HFF-Myc (cell line): ENCODE measurements around the gene ZNF22.

Experiments
- DNase-seq: peaks from one replicate; pipeline ENCODE4 v3.0.0-alpha.2; 2011; ENCODE audit warnings: low read depth; ENCODE audit errors: extremely low read depth
- H3K4me3 ChIP-seq: replicated peaks from 2 replicates; pipeline ENCODE4 v1.5.1; 2011; ENCODE audit warnings: low read depth, mild to moderate bottlenecking, control low read depth, low read length
- TF ChIP-seq, protein P1 (sequence below): IDR thresholded peaks from 2 replicates; pipeline ENCODE4 v1.5.1; 2012; ENCODE audit warnings: mild to moderate bottlenecking, low read depth, low read length, control low read depth; ENCODE audit errors: missing control alignments

Gene ZNF22

GRCh38 chr10:44969854-44970253 lies 30.9 kb upstream of the ZNF22 start:
- TF ChIP-seq, protein P1, sequence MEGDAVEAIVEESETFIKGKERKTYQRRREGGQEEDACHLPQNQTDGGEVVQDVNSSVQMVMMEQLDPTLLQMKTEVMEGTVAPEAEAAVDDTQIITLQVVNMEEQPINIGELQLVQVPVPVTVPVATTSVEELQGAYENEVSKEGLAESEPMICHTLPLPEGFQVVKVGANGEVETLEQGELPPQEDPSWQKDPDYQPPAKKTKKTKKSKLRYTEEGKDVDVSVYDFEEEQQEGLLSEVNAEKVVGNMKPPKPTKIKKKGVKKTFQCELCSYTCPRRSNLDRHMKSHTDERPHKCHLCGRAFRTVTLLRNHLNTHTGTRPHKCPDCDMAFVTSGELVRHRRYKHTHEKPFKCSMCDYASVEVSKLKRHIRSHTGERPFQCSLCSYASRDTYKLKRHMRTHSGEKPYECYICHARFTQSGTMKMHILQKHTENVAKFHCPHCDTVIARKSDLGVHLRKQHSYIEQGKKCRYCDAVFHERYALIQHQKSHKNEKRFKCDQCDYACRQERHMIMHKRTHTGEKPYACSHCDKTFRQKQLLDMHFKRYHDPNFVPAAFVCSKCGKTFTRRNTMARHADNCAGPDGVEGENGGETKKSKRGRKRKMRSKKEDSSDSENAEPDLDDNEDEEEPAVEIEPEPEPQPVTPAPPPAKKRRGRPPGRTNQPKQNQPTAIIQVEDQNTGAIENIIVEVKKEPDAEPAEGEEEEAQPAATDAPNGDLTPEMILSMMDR, result no peak
- no peak for DNase-seq
- no peak overlapping the region for H3K4me3 ChIP-seq

GRCh38 chr10:44970812-44971395 lies 29.8 kb upstream of the ZNF22 start:
- no peak overlapping the region for H3K4me3 ChIP-seq
- TF ChIP-seq, protein P1, result no peak
- no peak for DNase-seq

GRCh38 chr10:44971434-44971833 lies 29.3 kb upstream of the ZNF22 start:
- TF ChIP-seq, protein P1, result no peak
- no peak overlapping the region for H3K4me3 ChIP-seq
- no peak for DNase-seq

DNA sequence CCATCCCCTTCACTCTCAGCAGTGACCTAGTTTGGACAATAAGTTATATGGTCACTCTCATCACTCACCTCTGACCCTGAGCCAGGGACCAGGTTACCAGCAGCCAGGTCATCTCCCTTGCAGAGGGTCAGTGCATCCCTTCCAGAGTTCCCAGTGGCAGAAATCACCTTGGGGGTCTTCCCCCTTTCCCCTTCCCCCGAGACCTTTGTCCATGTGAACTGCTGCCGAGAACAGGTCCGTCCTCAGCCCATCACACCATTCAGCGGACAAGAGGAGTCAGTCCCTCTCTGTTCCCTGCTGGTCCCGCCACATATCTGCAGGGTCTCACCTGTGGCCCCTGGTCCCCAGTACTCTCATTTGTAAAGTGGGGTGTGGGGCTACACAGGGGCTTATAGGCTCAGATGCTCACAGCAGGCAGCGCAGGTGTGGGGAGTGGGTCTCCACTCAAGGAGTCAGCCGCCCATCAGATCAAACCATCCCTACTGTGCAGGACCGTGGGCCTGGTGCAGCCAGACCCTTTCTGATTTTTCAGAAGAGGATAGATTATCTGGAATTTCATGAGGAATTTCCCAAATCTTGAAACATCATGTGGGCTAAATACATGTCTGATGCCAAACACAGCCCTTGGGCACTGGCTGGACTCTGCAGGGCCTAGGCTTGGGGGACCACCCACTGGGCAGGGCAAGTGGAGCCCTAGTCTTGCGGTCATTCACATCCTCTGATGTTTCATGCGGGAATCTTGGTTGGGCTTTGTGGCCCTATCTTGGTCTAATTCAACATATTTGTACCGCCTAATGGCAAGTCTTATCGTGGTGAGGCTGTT lies 28.6 kb upstream of the ZNF22 start:
- H3K4me3 ChIP-seq, result no peak overlapping the region
- DNase-seq, result no peak
- TF ChIP-seq, protein P1, result no peak

DNA sequence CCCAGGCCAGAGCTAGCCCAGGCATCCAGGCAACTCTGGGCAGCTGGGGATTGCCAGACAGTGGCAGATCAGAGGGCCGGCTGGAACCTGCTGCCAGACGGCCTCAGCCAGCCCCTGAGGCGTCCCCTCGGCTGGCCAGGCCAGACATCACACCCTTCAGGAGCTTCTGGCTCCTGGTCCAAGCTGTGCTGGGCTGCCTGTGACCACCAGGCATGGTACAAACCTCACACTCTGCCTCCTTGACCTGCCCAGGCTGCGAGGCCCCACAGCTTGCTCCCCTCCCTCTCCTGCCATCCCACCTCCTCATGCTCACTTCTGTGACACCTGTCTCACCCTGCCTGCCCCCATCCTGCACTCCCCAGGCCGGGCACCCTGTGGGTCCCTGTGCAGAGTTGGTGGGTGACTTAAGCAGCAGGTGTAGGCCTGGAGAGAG lies 27.8 kb upstream of the ZNF22 start:
- TF ChIP-seq, protein P1, result no peak
- no peak overlapping the region for H3K4me3 ChIP-seq

GRCh38 chr10:44973323-44974081 lies 27.2 kb upstream of the ZNF22 start:
- no peak overlapping the region for H3K4me3 ChIP-seq

More for the DNA sequence above, 27.8 kb upstream of the ZNF22 start:
- no peak for DNase-seq

More at GRCh38 chr10:44973323-44974081, 27.2 kb upstream of the ZNF22 start:
- TF ChIP-seq, protein P1, result no peak
- no peak for DNase-seq
